ENCODE results near the gene MAP2. TPM values are rescaled to one million over a fixed set of nuclear protein-coding genes. Genes with fewer than 3 reads are reported as not detected.

MAP2 gene
- total RNA-seq, 1 experiment from 2014 or later, result 3.4 TPM

DNA sequence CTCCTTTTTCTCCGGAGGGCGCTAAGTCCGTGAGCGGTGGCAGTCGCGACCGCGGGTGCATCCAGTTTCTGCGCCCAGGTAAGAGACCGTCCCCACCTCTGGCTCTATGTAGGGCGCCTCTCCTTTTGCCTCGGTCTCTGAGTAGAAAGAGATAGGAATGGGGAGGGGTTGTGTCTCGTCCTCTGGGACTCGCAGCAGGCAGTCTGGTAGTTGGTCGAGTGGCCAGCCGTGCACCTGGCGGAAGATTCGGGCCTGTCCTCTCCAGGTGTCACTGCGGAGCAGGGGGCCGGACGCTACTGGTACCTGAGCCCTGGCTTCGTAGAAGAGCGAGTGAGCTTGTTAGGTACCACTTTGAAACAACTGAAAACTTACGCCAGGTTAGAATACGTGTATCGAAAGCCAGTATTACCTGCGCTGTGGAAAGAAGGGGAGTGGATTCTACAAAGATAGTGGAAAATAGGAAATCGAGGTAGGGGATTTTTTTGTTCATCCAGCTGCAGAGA lies 403 bp downstream of the MAP2 start:
- DNase-seq (ENCODE audit: low read depth), result no peak

DNA sequence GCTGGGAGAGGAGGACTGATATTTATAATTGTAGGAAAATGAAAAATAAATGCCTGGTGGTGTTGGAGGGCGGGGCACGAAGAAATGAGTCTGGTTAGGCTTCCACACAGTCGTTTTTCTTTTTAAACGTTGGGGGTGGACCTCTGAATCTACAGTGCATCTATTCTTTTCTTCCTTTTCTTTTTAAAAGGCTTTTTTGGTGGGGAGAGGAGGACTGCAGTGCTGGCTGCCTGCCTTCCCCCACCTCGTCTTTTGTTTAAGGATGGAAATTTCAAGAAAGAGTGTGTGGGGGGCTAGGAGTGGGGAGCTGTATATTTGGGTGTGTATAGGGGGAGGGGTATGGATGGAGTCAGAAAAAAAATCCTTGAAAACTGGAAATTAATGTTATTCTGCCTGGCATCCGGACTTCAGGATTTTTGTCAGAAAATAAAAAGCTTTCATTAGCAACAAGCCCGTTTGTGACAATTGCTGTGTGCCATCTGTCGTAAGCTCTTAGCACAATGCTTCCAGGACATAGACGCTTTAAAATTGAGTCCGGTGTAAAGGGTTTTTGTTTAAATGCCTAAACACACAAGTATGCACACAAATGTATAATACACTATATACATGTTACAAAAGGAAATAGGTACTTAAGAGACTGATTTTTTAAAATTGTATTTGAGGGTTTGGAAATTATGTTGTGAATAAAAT lies 1.1 kb downstream of the MAP2 start:
- DNase-seq (ENCODE audit: low read depth), result peak; percentile 10

DNA sequence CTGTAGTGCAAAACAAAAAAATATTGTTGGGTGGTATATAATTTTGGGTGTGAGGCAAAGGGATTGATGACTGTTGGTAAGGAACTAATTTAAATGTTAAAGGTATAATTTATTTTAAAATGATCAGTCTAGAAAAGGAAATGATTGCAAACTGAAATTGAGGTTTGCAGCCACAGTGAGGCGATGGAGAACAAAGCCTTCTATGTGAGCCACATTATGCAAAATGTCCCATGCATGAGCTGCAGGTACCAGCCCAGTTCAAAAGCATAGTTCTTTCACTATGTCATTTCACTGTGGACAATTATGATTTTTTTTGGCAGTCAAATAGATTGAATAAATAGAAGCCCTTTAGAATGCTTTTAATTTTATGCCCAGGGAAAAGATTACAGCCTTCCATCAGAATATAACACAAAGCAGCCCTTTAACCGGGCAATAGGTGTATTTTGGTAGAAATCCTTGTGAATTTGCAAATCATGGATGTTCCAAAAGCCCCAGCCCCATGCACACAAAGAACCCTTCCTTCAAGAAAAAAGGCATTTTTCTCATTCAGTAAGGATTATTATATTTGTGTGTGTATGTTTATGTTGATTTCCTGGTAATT lies 1.7 kb downstream of the MAP2 start:
- DNase-seq (ENCODE audit: low read depth), result peak; percentile 52

DNA sequence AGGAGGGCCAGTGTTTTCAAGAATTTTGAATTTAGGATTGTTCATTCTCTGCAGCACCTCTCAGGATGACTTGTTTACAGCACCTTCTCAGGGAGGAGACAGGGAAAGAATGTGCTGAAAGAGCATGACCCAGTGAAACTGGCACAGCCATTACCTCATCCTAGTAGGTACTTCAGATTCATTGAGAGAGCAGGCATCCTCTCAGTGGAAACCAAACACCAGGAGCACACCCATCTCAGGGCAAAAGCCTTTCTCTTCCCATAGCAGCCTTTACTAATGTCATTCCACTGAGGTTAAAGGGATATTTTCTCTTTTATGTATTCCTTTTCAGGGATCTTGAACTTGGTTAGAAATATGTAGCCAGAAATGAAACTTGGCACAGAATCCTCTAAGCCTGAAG lies 2.6 kb downstream of the MAP2 start:
- DNase-seq (ENCODE audit: low read depth), result peak; percentile 36

DNA sequence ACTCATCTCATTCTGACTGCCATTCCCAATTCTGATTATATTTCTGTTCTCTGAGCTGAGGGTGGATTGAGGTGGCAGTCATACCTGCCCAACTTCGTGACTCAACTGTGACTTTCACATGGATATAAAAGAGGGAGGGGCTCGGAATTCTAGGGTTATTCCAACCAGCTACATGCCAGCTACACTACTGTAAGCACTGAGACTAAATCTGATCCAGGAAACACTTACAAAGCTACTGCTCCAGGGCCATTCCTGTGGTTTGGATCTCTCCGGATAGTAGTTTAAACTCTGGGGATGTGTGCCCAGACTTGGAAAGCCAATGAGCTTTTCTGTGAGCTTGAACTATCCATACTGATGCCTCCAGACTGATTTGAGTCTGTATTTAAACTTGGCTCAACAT lies 7.9 kb downstream of the MAP2 start:
- DNase-seq (ENCODE audit: low read depth), result peak; percentile 95

- DNase-seq (ENCODE audit: low read depth), result no peak
Observed at GRCh38 chr2:209441541-209441940, 17.7 kb downstream of the MAP2 start.

DNA sequence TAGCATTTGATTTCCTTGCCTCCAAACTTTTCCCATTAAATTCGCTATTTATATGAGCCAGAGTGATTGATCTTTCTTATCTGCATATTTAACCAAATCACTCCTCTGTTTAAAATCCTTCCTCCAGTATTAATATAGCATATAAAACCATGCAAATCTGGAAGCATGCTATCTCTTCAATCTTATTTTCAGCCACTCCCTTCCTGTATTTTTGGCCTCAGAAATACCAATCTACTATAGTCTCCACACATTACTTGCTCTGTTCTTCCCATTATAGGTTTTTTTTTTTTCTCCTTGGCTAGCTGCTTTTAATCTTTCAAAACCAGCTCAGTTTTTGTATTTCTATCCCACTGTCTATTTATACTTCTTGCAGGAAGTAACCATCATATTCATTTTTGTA lies 19.1 kb downstream of the MAP2 start:
- DNase-seq (ENCODE audit: low read depth), result no peak

DNA sequence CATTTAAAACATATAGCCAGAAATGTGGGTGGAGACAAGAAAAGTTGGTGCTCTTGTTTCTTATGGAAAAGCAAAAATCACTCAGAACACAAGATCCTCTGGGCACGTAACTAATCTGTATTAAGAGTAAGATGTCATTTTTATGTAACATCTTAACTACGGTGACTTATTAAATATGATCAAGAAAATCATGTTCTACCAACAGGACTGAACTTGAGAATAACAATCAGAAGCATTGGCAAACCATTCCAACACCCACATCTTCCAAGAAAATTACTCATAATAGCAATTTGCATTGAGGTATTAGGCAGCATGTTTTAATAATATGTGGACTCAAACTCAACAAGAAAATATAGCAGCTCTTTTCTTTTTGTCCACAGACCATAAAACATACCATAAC lies 21.6 kb downstream of the MAP2 start:
- no peak for DNase-seq (ENCODE audit: low read depth)

GRCh38 chr2:209451209-209451834 lies 27.5 kb downstream of the MAP2 start:
- no peak for DNase-seq (ENCODE audit: low read depth)

GRCh38 chr2:209456489-209456888 lies 32.6 kb downstream of the MAP2 start:
- DNase-seq (ENCODE audit: low read depth), result no peak

DNA sequence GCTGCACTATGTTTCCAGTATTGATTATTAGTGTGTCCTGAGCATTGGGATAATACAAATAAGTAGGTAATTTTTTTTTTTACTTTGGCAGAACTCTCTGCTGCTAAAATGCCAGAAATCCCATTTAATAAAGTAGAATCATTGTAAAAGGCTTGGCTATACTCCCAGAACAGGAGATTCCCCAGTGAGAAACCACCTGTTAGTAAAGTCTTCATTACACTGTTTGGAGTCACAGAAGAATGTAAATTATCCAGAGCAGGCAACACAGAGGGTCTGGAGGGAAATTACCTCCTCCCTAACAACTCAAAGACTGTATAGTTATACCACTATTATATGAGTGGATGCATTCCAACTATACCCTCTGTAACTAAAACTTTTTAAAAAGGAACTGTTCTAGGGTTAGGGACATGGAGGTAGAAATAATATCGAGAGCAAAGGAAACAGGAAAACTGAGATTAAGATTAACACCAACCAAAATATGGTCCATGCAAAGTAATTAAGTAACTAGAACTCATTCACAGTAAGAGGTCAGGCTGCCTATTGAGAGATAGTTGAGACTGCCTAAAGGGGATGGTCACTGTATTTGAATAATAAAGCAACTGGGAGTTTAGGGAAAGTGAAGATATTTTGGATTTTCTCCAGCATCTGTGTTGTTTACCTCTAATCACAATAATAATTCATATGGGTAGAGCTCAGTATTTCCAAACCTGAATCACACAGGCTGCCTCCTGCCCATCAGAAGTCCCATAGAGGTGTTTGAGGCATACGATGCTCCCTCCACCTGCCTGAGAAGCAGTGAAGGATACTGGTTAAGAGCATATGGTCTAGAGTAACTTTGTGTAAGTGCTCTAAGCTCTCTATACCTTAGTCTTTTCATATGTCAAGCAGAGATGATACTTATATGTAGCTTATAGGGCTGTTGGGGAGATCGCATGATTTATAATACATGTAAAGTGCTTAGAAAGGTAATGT lies 34.4 kb downstream of the MAP2 start:
- no peak for DNase-seq (ENCODE audit: low read depth)

DNA sequence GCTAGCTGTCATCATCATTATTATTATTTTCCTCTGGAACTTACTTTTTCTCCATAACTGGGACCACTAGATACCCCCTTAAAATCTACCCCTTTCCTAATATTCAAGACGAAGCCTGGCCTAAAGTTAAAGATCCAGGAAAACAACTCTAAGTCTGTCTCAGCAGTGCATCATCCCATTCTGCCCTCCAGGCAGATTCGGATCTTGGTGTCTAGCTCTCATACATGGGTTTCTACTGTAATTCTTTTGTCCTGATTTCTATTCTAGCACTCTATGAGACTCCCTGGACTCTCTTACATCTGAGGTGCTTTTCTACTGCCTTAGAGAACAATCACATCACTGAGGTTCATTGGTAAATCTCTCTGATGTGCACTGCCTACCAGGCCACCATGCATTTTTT lies 35.5 kb downstream of the MAP2 start:
- DNase-seq (ENCODE audit: low read depth), result no peak

- DNase-seq (ENCODE audit: low read depth), result no peak
Observed at GRCh38 chr2:209460151-209460761, 36.4 kb downstream of the MAP2 start.

DNA sequence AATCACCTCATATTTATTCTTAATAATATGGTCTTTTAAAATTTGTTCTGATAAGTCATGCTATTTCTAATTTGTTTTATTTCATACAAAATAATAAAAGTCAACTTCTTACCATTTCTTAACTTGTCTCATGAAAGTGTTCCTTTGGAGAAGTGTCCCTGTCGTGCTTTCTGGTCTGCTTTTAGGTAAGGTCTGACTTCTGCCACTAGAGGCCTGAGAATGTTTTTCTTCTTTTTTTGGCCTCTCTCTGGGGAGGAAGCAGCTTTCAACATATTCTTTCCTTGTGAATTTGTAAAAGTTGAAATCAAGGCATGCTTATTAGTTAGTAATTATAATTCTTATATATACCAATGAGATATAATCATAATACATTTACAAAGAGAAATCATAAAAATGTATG lies 39.4 kb downstream of the MAP2 start:
- no peak for DNase-seq (ENCODE audit: low read depth)

DNA sequence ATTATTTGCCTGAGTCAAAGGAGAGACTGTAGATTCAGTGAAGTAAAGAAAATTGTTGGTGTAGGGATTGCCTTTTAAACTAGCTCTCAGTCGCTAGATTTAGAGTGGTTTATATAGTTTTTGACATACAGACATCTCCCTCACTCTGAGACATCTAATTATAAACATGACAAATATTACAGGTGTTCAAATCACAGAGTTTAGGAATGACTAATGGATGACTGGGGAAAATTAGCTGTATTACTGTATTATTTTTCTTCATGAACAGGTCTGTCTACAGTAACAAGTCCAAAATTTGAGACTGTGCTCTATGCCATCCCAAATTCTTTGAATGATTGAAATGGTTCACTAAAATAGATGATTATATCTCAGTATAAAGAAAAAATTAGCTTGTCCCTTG lies 40.0 kb downstream of the MAP2 start:
- DNase-seq (ENCODE audit: low read depth), result no peak

- DNase-seq (ENCODE audit: low read depth), result no peak
Observed at GRCh38 chr2:209468846-209469245, 45.0 kb downstream of the MAP2 start.

GRCh38 chr2:209469481-209469880 lies 45.6 kb downstream of the MAP2 start:
- no peak for DNase-seq (ENCODE audit: low read depth)

DNA sequence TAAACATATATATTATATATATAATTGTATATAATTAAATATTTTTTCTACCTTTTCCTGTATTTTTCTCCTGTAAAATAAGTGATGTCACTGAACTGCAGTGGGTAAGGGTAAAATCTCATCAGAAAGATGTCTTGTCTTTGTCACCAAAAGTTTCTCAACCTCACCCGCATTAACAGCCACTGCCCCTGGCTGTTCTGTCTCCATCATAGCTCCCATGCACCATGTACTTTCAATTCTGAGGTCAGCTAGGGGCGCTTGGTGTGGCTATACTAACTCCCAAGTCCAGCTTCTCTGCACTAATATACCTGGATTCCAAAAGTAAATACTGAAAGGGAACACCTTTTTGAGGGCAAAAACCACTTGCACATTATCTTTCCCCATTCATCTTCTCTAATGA lies 46.6 kb downstream of the MAP2 start:
- no peak for DNase-seq (ENCODE audit: low read depth)

DNA sequence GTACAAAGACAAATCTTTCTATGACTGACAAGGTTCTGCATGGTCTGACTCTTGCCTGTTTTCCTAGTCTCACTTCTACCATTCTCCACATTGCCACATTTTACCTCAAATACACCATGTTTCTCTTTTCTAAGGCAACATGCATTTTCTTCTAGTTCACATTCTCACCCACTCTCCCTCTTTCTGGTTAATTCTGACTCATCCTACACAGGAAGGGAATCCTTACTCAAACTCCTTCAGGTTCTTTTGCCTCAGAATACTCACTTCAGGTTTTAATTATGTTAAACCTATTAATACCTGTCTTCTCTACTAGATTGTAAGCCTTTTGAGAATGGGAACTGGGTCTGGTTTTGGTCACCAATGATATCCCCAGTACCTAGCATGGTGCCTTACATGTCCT lies 47.2 kb downstream of the MAP2 start:
- peak; percentile 52 for DNase-seq (ENCODE audit: low read depth)

DNA sequence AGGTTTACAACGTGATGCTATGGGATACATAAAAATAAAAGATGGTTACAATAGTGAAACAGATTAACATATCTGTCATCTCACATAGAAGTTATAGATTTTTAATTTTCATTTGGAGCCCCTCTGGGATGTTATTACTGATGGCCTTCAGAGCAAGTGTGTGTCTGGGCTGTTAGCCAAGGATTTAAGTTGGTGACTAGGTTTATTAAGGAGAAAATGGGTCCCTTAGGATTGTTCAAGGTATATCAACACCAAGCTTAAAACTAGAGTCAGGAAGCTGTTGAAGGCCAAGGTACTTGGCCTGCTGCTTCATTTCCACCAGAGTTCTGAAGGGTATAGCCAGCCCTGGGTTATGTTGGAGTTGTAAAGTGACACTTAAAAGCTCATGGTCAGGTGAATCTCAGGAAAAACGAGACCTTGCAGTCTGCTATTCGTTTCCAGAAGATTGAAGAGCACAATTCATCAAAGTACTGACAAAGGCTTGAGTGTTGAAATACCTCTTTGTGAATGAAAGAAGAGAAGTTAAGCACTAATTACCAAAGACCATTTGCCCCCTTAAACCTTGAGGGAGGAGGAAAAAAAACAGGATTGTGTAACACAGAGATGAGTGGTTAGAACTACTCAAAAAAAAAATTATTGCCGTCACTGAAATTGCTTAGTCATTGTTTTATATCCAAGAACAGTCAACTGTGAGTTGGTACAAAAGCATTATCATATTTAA lies 48.4 kb downstream of the MAP2 start:
- peak; percentile 47 for DNase-seq (ENCODE audit: low read depth)

DNA sequence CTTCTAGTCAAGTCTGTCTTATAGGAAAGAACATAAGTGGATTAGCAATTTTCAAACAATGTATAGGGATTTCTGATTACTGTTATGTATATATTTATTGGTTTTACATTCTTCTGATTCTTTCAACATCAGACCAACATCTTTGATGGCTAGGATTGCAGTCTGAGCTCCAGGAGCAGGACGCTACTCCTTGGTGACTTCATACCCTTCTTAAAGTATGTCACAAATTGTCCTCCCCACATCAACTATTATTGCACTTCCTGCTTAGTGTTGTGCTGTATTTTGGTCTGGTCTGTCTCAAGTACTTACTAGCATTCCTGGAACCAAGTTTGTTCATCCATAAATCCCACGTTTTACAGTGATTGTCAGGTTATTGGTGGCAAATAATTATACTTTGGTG lies 49.0 kb downstream of the MAP2 start:
- DNase-seq (ENCODE audit: low read depth), result no peak

All from M059J (cell line).